ENCODE measurements around the gene BRD9.
"Not testable (repeated sequence)": the region's sequence is repeated elsewhere in the genome, so short reads cannot be mapped to it uniquely, and the experiment has no call there.

The BRD9 gene

DNA sequence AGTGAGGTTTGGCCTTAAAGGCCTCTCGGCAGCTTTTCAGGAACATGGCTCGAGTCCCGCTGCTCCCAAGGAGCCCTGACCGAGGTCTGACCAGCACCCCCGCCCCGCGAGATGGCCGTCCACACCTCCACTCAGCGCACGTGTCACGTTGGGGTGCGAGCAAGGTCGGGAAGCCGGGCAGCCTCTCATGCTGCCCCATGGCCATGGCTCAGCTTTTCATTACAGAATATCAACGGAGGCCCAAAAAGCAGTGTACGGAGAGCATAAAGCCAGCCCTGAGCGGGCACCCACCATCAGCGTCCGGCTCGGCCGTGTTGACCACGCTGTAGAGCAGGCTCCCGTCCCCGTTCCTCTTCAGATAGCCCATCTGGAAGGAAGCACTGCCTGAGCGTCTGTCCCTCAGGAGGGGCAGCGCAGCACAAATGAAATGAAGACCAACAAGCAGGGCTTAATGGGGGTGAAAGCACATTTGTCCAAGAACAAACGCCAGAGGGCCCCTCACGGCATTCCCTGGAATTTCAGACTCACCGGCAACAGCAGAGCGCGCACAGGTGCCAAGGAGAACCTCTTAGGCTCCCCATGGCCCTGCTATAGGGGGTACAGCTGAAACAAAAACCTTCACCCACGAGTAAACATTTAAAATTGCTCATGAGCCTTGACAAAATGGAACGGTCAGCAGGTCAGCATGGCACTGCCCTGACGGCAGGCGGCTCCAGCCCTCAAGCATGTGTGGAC lies 11.6 kb downstream of the BRD9 start:
- no peak for DNase-seq (ENCODE audit: low read depth in 1 of 2, low spot score in 1 of 2)

DNA sequence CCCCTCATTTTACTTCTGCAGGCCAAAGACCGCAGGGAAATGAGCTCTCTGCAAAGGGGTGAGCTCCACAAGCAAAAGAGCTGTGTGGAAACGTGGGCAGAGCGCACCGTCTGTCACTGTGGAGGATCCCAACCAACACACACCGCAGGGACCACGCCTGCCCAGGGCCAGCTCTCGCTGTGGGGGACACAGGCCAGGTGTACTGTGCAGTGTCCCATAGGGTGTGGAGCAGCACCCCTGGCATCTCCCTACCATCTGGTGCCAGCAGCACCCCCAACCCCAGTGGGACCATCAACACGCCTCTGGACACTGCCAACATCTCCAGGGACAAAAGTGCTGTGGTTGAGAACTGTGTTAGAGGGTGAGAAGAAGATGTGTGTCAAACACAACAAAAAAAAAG lies 13.9 kb downstream of the BRD9 start:
- not testable (repeated sequence) for DNase-seq (ENCODE audit: low read depth in 1 of 2, low spot score in 1 of 2)

DNA sequence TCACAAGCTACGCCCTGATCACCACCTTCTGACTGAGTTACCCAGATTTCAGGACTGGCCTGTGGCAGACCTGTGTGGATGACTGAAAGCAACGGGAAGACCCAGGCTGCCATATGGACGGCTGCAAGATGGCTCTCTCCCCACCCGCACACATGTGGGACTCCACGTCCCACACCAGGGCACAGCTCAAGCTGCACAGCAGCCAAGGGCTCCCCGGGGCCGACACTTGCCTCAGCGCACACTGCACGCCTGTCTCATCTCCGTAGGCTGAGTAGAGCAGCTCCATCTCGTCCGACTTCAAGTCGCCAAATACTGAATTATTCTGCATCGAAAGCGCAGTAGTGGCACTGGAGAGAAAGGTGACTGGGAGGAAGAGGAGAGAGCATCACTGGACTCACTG lies 14.5 kb downstream of the BRD9 start:
- no peak for DNase-seq (ENCODE audit: low read depth in 1 of 2, low spot score in 1 of 2)

DNA sequence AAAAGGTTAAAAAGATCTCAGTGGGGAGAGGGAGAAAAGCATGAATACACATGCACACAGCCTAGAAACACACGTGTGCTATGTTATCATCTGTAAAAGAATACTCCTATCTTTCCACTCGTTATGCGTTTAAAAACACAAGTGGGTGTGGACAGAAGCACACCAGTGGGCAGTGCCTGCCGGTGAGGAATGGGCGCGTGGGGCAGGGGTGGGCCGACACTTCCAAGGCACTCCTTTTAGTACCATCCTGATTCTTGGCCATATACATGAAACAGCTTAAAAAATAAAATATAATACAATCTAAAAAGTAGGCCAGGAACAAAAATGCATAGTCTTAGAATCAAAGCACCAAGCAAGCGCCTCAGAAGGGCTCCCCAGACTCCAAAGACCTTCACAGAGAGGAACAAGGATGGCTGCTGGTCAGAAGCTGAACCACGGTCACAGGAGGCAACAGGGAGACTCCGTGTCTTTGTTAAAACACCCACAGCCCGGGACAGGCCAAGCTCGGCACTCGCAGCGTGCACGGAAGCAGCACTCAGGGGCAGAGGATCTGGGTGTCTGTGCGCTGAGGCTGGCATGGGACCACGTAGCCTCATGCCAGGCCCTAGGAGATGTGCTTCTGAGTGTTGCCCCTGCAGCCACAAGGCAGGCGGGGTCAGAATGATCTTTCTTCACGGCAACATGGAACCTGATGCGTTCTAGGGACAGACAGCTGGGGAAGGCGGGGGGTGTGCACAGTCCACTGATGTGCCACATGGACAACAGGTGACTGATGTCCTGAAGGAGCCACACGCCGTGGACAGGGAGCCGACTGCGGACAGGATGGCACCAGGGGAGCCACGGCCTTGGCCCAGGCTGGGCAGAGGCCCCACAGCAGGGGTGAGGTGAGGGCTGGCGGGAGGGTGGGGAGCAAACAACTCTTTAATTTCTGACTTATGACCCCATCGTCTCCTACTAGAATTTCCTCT lies 15.9 kb downstream of the BRD9 start:
- DNase-seq (ENCODE audit: low read depth in 1 of 2, low spot score in 1 of 2) = no peak

DNA sequence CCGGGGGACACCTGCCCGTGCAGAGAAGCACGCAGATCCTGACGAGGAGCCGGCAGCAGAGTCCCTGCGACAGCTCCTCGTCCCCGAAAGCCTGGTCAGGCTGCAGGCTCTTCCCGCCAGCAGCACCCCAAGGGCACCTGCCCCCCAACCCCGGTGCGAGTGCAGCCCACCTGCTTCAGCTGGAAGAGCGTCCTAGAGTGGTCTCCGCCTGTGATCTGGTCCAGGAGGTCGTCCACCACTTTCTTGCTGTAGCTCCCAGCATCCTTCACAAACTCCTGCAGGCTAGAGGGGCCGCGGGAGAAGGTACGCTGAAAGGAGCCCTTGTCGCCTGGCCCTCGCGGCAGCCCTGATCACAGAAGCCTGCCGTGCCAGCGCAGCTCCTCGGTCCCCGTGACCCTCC lies 16.7 kb downstream of the BRD9 start:
- DNase-seq (ENCODE audit: low read depth in 1 of 2, low spot score in 1 of 2) = no peak

DNA sequence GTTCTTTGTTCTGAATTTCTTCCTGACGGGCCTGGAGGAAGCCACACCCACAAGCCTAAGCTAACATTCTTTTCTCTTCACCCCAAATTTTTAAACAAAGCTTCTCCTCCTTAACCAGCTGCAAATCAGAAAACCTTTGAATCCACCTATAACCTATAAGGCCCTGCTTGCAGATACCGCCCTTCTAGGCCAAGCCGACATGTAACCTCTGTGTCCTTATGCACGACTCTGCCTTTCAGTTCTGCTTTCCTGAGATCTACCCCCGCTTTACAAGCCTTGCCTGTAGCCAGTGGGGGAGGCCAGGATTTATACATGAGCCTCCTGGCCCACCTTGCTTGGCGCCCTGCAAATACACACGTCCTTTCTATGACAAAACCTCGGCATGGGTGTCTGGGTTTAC lies 19.3 kb downstream of the BRD9 start:
- no peak for DNase-seq (ENCODE audit: low read depth in 1 of 2, low spot score in 1 of 2)

DNA sequence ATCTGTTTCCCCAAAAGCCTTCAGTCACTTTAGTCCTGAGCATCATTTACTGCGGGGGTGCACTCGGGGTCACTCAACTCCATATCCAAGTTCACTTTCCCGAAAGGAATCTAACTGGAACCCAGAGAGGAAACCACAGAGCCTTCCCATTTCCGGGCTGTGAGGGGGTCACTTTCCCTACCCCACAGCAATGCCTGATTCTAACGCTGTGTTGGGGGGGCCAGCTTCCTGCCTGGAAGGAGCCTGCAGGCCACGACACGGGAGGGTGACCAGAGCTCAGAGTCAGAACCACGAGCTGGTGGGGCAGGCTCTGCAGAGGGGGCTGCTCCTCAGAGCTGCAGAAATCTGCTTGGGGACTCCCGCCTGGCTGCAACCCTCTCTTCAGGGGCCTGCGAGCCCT lies 20.3 kb downstream of the BRD9 start:
- no peak for DNase-seq (ENCODE audit: low read depth in 1 of 2, low spot score in 1 of 2)

DNA sequence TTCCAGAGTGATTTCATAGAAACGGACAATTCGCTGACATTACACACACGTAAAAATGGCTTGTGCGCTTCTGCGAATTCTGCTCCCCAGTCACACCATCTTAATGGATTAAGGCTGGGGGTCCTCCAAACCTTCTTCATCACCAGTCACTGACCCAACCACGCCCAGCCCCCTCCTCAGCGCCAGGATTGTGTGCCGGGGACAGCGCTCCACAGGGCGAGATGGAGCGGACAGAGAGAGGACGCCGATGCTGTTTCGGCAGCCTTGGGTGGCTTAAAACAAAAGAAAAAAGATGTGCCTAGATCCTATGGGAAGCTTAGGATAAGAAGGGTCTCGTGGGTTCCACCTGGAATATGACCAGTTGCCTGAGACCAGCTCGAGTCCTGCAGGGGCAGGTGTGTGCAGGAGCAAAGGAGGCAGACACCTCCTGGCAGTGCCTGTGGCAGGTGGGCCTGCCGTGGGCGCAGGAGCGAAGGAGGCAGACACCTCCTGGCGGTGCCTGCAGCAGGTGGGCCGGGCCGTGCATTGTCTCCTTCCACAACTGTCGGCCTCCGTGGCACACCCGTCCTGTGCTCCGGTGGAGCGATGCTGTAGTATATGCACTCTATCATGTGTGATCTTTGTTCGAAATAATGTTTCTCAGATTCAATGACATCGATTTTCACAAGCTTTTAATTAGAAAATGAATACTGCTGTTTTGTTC lies 20.9 kb downstream of the BRD9 start:
- DNase-seq (ENCODE audit: low read depth in 1 of 2, low spot score in 1 of 2) = no peak

DNA sequence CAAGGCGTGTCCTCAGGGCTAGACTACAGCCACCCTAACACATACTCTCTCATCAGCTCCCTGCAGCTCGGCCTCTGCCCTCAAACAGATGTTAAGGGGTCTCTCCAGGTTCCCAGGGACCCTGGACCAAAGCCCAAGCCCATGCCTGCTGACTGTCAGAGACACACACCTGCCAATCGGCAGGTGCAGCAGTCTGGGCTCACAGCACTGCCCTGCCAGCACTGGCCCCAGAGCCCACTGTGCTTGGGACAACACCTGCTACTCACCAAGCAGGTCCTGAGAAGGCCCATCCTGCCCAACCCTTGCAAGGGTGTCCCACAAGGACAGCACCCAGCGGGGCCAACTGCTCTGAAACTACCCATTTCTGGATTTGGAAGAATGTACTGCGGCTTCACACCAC lies 21.6 kb downstream of the BRD9 start:
- DNase-seq (ENCODE audit: low read depth in 1 of 2, low spot score in 1 of 2) = no peak

DNA sequence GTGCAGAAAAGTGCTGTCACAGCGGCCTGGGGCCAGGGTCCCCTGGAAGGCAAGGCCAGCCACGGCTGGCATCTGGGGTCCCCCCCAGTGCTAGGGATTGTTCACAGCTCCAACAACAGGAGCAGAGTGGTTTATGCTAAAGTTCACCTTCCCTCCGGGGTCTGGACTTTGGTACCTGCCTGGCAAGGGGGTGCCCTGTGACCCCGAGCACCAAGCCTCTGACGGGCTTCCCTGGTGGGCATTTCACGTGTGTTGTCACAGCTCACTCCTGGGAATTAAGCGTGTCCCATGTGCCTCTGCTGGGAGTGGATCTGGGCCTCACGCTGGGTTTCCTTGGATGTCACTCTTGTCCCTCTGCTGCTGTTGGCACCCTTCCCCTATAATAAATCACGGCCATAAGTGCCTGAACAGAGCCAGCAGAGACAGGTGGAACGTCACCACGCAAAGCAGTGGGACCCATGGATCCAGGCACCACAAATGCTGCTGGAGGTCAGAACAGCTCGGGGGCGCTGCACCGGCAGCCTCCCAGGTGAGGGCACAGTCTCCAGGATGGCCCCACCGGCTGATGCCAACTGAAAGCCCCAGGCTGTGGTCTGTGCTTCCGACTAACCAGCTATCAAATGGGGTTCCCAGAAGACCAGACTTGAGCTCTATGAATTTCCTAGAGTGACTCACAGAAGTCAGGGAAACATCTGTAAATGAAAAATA lies 24.0 kb downstream of the BRD9 start:
- no peak for DNase-seq (ENCODE audit: low read depth in 1 of 2, low spot score in 1 of 2)

DNA sequence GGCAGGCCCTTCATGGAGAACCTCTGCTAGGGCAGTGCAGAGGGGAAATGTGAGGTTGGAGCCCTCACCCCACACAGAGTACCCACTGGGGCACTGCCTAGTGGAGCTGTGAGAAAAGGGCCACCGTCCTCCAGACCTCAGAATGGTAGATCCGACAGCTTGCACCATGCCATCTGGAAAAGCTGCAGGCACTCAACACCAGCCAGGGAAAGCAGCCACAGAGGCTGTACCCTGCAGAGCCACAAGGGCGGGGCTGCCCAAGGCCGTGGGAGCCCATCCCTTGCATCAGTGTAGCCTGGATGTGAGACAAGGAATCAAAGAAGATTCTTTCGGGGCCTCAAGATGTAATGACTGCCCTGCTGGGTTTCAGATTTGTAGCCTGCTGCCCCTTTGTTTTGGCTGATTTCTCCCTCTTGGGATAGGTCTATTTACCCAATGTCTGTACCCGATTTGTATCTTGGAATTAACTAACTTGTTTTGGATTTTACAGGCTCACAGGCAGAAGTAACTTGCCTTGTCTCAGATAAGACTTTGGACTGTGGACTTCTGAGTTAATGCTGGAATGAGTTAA lies 25.2 kb downstream of the BRD9 start:
- DNase-seq (ENCODE audit: low read depth in 1 of 2, low spot score in 1 of 2) = no peak

DNA sequence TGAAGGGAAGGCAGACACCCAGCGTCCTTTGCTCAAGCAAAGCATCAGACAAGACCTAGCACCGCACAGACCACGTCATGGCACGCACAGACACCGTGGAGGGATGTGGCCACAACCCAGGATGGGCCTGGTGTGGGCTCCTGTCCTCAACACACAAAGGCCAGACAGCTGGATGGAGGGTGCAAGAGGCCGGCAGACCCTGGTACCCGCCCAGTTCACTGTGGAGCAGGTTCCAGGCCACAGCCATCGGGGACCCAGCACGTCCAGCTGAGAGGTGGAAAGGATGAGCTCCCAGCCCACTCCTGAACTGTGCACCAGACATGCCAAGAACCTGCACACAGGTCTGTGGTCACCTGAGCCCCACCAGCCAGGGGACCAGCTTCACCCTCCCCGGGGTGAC lies 26.8 kb downstream of the BRD9 start:
- DNase-seq (ENCODE audit: low read depth in 1 of 2, low spot score in 1 of 2) = no peak

DNA sequence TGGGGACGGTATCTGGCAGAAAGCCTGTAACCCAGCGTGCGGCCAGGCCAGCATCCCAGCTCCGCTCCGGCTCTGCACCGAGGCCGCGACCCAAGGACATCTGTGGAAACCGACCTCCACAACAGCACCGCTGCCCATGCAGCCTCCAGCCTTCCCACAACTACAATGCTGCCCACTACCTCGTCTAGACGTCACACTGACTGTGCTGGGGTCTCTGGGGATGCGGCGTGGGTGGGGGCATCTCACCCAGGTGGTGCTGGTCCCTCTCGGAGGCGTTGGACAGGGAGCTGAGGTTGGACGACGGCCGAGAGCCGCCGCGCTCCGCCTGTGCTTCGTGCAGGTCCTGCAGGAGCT lies 27.5 kb downstream of the BRD9 start:
- no peak for DNase-seq (ENCODE audit: low read depth in 1 of 2, low spot score in 1 of 2)

DNA sequence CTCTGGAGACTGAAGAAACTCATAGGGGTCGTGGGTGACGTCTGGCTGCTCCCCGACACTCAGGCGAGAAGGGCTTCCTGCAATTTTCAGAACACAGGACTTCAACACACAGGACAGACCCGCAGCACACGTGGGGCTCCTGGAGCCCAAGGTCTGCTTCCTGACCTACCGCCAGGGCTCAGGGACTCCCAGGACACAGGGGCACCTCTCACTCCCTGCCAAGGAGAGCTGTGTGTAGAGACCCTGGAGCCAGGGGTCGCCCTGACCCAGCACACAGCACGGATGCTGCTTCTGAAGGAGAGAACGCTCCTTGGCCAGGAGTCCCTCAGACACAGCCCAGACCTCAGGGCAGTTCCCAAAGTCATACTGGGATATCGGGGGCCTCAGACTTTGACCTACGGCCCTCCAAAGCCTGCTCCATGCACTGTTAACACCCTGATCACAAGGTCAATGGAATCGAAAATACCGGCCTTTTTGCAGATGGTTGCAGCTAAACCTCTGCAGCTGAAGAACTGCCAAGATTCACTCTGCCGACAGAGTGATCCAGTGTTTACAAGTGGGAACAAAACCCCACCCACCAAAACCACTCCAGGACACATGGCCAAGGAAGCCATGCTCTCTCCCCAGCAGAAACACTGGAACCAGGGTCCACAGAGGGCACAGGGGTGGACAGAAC lies 28.0 kb downstream of the BRD9 start:
- no peak for DNase-seq (ENCODE audit: low read depth in 1 of 2, low spot score in 1 of 2)

DNA sequence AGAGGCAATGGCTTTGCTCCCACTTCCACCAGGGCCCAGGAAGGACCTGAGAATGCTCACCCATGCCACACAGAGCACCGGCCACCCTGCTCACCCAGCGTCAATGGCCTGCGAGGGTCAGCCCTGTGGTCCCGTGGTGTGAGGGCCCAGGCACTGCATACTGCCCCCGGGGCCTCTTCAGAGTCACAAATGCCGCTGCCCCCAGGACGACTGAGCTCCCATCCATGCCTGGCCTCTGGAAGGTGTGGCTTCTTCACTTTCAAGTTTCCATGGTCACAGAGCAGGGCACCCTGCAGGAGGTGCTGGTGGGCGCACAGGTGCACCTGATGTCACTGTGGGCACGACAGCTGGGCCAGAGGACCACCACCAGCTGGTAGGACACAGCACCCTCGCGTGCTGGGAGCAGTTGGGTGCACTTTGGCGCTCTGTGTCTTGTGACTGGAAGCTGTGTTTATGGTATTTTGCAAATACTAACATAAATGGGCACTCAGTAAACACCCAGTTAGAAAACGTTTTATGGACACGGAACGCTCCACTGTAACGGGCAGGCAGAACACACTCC lies 29.3 kb downstream of the BRD9 start:
- DNase-seq (ENCODE audit: low read depth in 1 of 2, low spot score in 1 of 2) = no peak

DNA sequence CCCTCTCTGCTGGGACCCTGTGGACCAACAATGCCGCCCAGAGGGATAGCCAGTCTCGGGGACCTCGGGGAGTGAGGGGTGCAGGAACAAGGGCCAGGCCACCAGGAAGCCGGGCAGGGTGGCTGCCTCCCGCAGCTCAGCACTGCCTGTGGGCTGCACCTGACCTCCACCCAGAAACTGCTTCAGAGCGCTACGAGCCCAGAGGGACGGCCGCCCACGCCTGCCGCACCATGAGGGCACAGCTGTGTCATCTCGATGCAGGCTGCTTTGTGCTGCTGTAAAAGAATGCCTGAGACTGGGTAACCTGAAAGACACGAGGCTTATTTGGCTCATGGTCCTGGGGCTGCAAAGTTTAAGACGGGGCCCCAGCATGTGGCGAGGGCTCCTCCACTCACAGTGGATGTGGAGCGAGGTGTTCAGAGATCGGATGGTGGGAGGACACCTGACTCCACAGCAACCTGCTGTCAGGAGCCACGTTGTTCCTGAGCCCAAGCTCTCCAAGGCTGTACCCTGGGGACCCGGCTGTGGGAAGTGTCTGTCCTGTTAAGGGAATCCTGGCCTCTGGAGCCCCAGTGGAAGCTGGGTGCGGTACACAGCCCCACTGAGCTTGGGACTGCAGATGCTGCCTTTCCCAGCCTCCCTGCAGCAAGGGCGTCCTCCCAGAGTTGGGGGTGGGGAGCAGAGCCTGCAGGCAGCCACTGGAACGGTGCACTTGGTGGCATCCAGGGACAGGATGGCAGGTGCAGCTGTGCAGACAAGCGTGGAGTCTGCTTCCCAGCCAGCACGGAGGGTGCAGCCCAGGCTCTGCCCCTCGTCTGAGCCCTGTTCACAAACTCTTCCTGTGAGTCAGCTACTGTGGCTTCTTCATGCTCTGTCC lies 30.0 kb downstream of the BRD9 start:
- no peak for DNase-seq (ENCODE audit: low read depth in 1 of 2, low spot score in 1 of 2)

DNA sequence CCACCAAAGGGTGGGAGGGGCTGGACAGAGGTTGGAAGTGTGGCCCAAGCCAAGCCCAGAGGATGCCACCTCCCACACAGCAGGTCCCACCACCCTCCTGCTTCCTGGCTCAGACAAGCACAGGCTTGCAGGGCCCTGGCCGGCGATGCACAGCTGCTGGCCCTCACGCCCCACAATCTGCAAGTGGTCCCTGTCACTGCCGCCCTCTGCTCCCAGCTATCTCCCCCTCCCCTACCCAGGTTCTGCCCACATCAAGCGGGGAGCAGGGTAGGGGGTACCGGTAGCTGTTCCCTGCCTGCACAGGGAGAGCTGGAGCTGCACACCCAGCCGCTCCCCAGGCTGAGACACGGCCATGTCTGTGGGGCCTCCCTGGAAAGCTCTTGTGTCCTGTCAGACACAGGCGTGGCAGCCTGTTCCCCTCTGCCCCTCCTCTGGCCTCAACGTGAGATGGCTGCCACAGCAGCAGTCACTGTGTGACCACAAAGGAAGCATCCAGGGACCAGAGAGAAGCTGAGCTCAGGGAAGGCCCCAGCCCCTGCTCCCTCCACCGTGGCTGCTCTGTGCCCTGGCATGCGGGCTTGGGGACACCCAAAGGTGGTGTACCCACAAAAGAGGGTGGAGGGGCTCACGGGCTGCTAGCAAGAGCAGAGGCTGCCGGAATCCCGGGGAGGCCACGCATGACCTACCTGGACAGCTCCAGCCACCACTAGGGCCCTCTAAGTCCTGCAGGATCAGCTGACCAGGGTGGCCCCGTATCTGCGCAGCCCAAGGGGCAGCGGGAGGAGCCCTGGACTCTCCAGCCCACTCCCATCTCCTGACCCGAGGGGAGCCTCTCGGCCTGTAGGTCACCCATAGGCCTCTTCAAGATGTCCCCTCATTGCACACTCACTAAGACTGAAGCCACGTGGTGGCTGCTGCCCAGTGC lies 30.9 kb downstream of the BRD9 start:
- DNase-seq (ENCODE audit: low read depth in 1 of 2, low spot score in 1 of 2) = no peak
